ENCODE measurements around the gene SPATA6L. TPM values are rescaled to one million over a fixed set of nuclear protein-coding genes. Genes with fewer than 3 reads are reported as not detected.
A peak's percentile ranks its signal among the peaks of the same experiment; 100 is the strongest.
"Not testable (repeated sequence)": the region's sequence is repeated elsewhere in the genome, so short reads cannot be mapped to it uniquely, and the experiment has no call there.

Gene SPATA6L
- polyA plus RNA-seq, 1 donor = 0.47 TPM

DNA sequence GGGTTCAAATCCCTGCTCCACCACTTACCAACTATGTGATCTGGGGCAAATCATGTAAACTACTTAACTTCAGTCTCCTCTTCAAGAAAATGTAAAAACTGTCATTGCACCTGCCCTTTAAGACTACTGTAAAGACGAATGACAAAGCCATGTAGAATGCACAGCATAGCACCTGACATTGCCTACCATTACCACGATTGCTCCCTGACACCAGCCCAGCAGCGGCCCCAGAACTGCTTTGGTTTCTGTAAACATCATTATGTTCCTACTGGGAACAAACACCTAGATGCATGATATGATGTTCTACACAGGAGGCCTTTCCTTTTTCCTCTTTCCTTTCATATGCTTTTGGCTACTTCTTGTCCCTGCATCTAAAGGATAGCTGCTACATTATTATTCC, 27.3 kb downstream of the SPATA6L start:
- DNase-seq (ENCODE audit: low read depth) = no peak

DNA sequence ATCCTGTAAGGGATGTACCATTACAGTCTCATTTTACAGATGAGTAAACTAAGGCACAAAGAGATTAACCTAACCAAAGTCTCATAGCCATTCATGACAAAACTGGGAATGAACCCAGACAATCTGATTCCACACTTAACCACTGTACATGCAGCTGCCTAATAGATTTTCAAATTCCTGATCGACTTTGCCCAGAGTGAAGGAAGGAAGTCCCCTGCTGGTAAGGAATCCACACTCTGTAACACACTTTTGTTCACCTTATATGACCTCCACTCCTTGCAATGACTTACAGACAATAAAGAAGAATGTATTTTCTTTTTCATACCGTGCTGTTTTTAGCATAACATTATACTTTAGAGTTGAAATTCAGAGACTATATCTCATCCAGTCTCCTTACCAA, 35.4 kb downstream of the SPATA6L start:
- no peak for DNase-seq (ENCODE audit: low read depth)

DNA sequence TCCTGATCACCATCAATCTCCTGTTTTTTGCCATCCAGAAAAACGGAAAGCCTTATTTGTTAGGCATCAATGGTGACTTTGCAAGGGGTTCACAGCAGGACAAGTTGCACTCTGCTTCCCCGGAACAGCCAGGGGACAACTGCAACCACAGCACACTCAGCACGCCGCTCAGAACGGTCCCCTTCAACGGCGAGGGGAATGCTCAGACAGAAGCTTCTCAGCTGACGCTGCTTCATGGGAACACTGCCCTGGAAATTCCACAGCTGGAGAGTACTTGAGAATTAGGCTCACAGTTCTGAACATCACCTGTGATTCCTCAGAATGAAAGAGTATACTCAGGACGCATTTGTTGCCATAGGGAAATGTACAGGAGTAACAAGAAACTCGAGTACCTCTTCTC, 44.3 kb downstream of the SPATA6L start:
- DNase-seq (ENCODE audit: low read depth) = no peak

- no peak for DNase-seq (ENCODE audit: low read depth)
These were observed 45.3 kb downstream of the SPATA6L start for GRCh38 chr9:4620881-4621555.

DNA sequence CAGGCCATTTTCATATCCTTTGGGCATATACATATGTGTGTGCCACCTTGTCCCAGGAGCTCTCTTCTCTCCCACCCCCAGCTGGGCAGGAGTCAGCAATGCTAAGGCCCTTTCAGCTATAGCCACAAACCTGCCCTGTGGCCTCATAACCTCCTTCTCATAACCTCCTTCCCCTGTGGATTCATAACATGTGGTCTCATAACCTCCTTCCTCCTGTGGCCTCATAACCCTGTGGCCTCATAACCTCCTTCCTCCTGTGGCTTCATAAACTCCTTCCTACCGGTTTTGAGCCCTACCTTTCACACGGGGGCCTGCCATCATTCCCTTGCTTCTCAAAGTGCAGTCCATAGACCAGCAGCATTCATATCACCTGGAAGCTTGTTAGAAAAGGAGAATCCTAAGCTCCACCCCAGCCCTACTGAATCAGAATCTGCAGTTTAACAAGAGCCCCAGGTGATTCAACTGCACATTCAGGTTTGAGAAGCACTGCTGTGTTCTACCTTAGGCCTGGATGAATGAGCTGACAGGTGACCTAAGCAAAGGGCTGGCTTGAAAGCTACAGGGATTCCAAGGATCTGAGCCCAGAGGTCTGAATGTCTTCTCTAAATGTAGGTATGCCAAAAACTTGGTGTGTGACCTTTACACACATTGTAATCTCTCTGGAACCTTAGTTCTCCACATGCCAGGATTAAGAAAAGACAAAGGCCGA, 46.1 kb downstream of the SPATA6L start:
- no peak for DNase-seq (ENCODE audit: low read depth)

DNA sequence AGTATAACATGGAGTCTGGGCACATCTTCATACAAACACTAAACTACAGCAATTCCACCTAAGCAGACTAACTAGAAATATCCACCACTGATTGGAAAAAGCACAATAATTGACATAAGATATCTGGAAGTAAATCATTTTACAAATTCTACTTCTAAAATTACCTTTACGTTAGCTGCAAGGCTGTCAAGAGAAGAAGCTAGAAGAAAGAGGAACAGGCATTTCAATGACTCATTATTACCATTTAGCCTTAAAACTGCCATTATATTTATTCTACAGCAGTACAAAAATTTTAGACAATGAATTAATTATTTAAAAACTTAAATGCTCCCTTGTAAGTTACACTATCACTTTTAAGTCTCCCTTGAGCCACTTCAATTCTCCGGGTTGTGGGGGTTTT, 47.6 kb downstream of the SPATA6L start:
- DNase-seq (ENCODE audit: low read depth) = no peak

DNA sequence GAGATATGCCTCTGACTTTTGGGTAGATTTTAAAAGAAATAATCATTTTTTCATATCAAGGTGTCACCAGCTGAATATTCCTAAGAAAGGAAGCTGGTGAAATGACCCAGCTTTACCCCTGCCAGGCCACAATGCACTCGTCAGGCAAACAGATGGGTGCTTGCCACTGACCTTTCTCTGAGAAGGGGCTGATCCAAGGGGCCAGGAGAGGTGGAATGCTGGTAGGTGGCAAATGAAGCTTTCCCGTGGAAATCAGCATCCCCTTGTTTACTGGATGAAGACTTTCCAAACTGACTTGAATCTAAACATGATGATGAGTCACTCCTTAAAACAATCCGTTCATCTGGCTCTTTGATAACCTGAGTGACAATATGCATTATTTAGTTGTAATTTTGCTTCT, 48.5 kb downstream of the SPATA6L start:
- DNase-seq (ENCODE audit: low read depth) = no peak

- DNase-seq (ENCODE audit: low read depth) = no peak
These were observed 50.5 kb downstream of the SPATA6L start for GRCh38 chr9:4615778-4616177.

DNA sequence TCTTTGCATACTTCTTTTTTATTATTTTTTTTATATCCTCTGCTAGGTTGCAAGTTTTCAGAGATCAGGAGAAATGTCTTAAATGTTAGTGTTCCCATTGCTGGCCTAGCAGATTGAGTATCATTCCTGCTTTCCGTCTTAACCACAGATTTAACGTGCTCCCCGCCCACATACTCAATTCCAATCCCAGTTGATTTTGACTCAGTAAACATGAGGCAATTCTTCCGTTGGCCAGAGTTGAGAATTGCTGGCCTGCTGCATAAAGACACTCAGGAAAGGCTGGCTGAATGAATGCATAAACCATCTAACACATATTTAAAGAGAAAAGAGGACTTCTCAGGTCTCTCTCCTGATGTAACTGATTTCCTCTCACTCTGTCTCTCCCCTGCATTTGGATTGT, 51.0 kb downstream of the SPATA6L start:
- DNase-seq (ENCODE audit: low read depth) = peak; percentile 19

DNA sequence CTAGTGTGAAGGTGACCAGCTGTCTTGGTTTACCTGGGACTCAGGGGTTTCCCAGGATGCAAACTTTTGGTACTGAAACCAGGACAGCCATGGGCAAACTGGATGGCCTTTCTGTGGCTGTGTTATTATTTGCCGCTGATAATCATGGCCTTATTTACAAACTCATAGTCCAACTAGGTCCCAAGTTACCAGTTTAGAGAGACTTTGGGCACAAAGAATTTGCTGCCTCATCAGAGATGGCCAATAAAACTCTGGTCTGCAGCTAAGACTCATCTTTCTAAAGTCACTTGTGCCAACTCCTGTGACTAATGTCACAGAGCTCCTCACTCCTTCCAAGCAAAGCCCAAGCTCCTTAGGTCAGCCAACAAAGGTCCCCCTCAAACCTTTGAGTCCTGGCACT, 51.7 kb downstream of the SPATA6L start:
- DNase-seq (ENCODE audit: low read depth) = no peak

GRCh38 chr9:4606033-4606432, 60.2 kb downstream of the SPATA6L start:
- DNase-seq (ENCODE audit: low read depth) = not testable (repeated sequence)

- peak; percentile 28 for DNase-seq (ENCODE audit: low read depth)
These were observed 61.6 kb downstream of the SPATA6L start for GRCh38 chr9:4604678-4605095.

- DNase-seq (ENCODE audit: low read depth) = no peak
These were observed 62.5 kb downstream of the SPATA6L start for GRCh38 chr9:4603830-4604229.

DNA sequence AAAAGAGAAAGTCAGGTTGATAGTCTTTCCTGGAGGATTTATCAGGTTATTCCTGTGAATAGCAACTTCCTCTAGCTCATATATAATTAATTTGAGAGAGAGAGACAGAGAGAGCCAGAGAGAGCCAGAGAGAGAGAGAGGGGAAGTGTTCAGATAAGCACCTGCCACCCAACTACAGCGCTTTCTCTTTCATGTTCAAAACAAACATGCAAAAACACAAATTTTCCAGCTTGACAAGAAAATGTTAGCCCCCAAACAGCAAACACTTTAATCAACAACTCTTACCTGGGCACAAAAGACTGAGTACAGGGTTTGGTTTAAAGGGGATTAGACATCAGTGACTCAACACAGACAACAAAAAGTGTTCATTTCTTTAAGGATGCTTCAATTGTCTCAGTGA, 65.9 kb downstream of the SPATA6L start:
- no peak for DNase-seq (ENCODE audit: low read depth)

- no peak for DNase-seq (ENCODE audit: low read depth)
These were observed 69.9 kb downstream of the SPATA6L start for GRCh38 chr9:4596165-4596922.

- no peak for DNase-seq (ENCODE audit: low read depth)
These were observed 71.3 kb downstream of the SPATA6L start for GRCh38 chr9:4594994-4595393.

- DNase-seq (ENCODE audit: low read depth) = no peak
These were observed 71.7 kb downstream of the SPATA6L start for GRCh38 chr9:4594545-4594944.

- DNase-seq (ENCODE audit: low read depth) = no peak
These were observed 73.4 kb downstream of the SPATA6L start for GRCh38 chr9:4592886-4593285.

DNA sequence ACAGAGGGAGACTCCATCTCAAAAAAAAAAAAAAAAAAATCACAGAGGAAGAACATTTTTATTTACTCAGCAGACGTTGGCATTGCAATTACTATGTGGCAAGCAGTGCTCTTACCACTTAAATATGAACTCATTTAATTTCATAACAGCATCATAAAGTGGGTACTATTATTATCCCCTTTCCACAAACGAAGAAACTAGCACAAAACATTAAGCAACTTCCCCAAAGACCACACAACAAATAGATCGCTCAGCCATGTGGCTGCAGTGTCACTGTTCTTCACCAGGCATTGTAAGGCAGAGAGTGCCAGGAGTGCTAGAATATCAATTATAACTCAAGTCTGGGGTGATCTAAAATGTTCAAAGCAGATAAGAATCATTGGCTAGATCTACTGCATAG, 74.0 kb downstream of the SPATA6L start:
- no peak for DNase-seq (ENCODE audit: low read depth)

- DNase-seq (ENCODE audit: low read depth) = no peak
These were observed 75.2 kb downstream of the SPATA6L start for GRCh38 chr9:4591123-4591500.

DNA sequence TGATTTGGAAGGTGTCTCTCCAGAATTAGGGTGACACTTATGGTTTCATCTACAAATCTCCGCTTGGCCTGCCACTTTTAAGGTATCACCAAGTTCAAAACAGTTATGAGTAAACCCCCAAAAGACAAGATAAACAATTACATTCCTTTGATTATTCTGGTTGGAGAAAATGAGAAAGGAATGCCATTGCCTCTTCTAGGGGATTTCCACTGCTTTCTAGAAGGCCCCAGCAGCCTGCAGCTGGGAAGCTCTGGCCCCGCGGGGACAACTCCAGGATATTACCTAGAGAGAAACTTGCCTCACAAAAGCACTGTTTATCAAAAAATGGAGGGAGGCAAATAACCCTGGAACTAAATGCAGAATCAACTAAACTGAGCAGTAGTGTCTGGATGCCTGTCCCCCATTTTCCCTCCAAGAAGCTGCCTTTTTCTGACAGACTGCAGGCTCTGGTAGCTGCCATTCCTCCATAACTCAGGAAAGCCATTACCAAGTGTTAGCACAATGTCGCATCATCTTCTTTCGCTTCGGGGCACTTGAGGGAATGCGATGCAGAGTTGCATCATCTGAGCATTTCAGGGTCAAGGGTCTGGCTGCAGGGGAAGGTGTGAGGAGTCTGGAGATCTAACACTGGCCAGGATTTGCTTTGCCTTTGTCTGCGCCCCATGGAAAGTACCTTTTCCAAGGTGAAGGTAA, 75.7 kb downstream of the SPATA6L start:
- no peak for DNase-seq (ENCODE audit: low read depth)

DNA sequence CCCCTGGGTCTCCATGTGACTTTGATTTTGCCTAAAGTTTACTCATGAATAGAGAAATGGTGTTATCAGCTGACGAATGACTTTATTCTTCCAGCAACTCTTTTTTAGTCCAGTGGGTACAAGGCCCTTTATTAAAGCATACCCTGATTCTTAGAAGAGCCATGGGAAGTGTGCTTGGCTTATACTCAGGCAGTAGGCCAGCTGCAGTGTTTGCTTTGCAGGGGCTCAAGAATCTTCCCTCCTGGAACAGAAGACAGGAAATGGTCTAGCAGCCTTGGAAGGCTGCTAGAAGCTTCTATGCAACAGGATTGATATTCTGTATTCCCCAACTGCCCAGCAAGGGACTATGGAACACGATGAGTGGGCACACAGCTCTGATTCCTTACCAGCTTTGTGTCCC, 77.6 kb downstream of the SPATA6L start:
- DNase-seq (ENCODE audit: low read depth) = no peak
